T-helper 1 cell (primary cell): ENCODE measurements around the gene SELP.

Source experiments
- DNase-seq, 5 donors: peaks; one replicate each; pipeline ENCODE4 v3.0.0-alpha.2; 2012 to 2020

Gene SELP

GRCh38 chr1:169618367-169618766 is 11.6 kb downstream of the SELP start:
- DNase-seq: no peak

GRCh38 chr1:169615803-169616202 is 14.1 kb downstream of the SELP start:
- no peak for DNase-seq

- DNase-seq: no peak
These were observed 19.1 kb downstream of the SELP start for GRCh38 chr1:169610858-169611257.

GRCh38 chr1:169610108-169610507 is 19.8 kb downstream of the SELP start:
- no peak for DNase-seq

- DNase-seq: no peak
These were observed 21.7 kb downstream of the SELP start for GRCh38 chr1:169608226-169608625.

- DNase-seq: peak in 4 of 5 donors; percentile 12 to 91 (median 24)
These were observed 25.0 kb downstream of the SELP start for GRCh38 chr1:169604781-169605560.

GRCh38 chr1:169601096-169601881 is 28.6 kb downstream of the SELP start:
- DNase-seq: peak in 1 of 5 donors; percentile 48

- DNase-seq: peak in 1 of 5 donors; percentile 47
These were observed 33.9 kb downstream of the SELP start for GRCh38 chr1:169595764-169596711.

GRCh38 chr1:169594391-169594790 is 35.5 kb downstream of the SELP start:
- DNase-seq: peak in 1 of 5 donors; percentile 43

- no peak for DNase-seq
These were observed 39.0 kb downstream of the SELP start for GRCh38 chr1:169590932-169591331.

GRCh38 chr1:169588785-169589485 is 41.0 kb downstream of the SELP start:
- DNase-seq: peak in 1 of 5 donors; percentile 51

GRCh38 chr1:169588112-169588511 is 41.8 kb downstream of the SELP start:
- no peak for DNase-seq

GRCh38 chr1:169586395-169587255 is 43.3 kb downstream of the SELP start, which contains the start of gene F5:
F5 (minus strand) TSS chr1:169586481; CDS start chr1:169586386, 95 bp downstream.
- DNase-seq: peak; percentile 37 to 87 (median 60)

- DNase-seq: no peak
These were observed 43.9 kb downstream of the SELP start for GRCh38 chr1:169586067-169586394.

- no peak for DNase-seq
These were observed 44.7 kb downstream of the SELP start for GRCh38 chr1:169585181-169585580.

- peak in 1 of 5 donors; percentile 30 for DNase-seq
These were observed 45.3 kb downstream of the SELP start for GRCh38 chr1:169584483-169585144.

- no peak for DNase-seq
These were observed 51.8 kb downstream of the SELP start for GRCh38 chr1:169577981-169578738.

GRCh38 chr1:169576935-169577331 is 53.0 kb downstream of the SELP start:
- DNase-seq: no peak

- DNase-seq: no peak
These were observed 53.5 kb downstream of the SELP start for GRCh38 chr1:169576241-169576934.
